GM23338 (cell line): ENCODE data around the gene BTBD3.

Source experiments
- CREB1 ChIP-seq: fragments of 250-450 bp; sonication (Bioruptor Pico); IDR thresholded peaks from 2 replicates; pipeline ENCODE4 v1.5.0; 2020; ENCODE audit warnings: low read depth, mild to moderate bottlenecking, moderate library complexity
- ETS1 ChIP-seq: IDR thresholded peaks from 2 replicates; pipeline ENCODE4 v1.6.1; 2016; ENCODE audit warnings: antibody characterized with exemption
- EZH2 ChIP-seq: fragments of 200-600 bp; sonication (generic); IDR thresholded peaks from one replicate; pipeline ENCODE4 v1.8.0; 2017; ENCODE audit warnings: antibody characterized with exemption, mild to moderate bottlenecking, low read depth; ENCODE audit not compliant: unreplicated experiment
- JUNB ChIP-seq: IDR thresholded peaks from one replicate; pipeline ENCODE4 v1.6.1; 2016; ENCODE audit warnings: antibody characterized with exemption; ENCODE audit not compliant: unreplicated experiment
- POLR2AphosphoS5 ChIP-seq: IDR thresholded peaks from 2 replicates; pipeline ENCODE4 v1.6.1; 2016; ENCODE audit warnings: antibody characterized with exemption, low read depth
- REST ChIP-seq: IDR thresholded peaks from one replicate; pipeline ENCODE4 v1.6.1; 2018; ENCODE audit warnings: antibody characterized with exemption; ENCODE audit not compliant: unreplicated experiment
- STAT1 ChIP-seq: IDR thresholded peaks from one replicate; pipeline ENCODE4 v1.6.1; 2016; ENCODE audit warnings: antibody characterized with exemption; ENCODE audit not compliant: unreplicated experiment
- ZNF331 ChIP-seq: fragments of 250-450 bp; sonication (Bioruptor Pico); IDR thresholded peaks from 2 replicates; pipeline ENCODE4 v1.5.0; 2020; ENCODE audit warnings: low read depth, mild to moderate bottlenecking, moderate library complexity
- TF ChIP-seq, protein P1 (sequence below), 2 experiments: fragments of 200-600 bp in 1 of 2; sonication (generic) in 1 of 2; conservative IDR thresholded peaks; 2 replicates each; pipeline versions ENCODE4 v1.5.1 to v1.6.1; 2016 to 2017; ENCODE audit warnings: antibody characterized with exemption in 2 of 2, low read depth in 2 of 2, mild to moderate bottlenecking in 2 of 2, moderate library complexity in 1 of 2

GRCh38 chr20:11941593-11942246 is 24.0 kb downstream of the BTBD3 start:
- TF ChIP-seq, protein P1, sequence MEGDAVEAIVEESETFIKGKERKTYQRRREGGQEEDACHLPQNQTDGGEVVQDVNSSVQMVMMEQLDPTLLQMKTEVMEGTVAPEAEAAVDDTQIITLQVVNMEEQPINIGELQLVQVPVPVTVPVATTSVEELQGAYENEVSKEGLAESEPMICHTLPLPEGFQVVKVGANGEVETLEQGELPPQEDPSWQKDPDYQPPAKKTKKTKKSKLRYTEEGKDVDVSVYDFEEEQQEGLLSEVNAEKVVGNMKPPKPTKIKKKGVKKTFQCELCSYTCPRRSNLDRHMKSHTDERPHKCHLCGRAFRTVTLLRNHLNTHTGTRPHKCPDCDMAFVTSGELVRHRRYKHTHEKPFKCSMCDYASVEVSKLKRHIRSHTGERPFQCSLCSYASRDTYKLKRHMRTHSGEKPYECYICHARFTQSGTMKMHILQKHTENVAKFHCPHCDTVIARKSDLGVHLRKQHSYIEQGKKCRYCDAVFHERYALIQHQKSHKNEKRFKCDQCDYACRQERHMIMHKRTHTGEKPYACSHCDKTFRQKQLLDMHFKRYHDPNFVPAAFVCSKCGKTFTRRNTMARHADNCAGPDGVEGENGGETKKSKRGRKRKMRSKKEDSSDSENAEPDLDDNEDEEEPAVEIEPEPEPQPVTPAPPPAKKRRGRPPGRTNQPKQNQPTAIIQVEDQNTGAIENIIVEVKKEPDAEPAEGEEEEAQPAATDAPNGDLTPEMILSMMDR (conservative IDR thresholded peaks at IDR 0.05; ENCODE audit: low read depth in 2 of 2), result no peak
- no peak for TF ChIP-seq ZNF331 (CRISPR knock-in tag)
- TF ChIP-seq ETS1, result no peak
- TF ChIP-seq STAT1, result no peak
- no peak for TF ChIP-seq EZH2
- TF ChIP-seq REST, result no peak
- TF ChIP-seq JUNB, result no peak
- no peak for TF ChIP-seq POLR2AphosphoS5
- no peak for TF ChIP-seq CREB1 (CRISPR knock-in tag)
